ENCODE measurements around the gene EXD3. TPM values are rescaled to one million over a fixed set of nuclear protein-coding genes. Genes with fewer than 3 reads are reported as not detected.
"Not testable (repeated sequence)": the region's sequence is repeated elsewhere in the genome, so short reads cannot be mapped to it uniquely, and the experiment has no call there.

EXD3 gene
- total RNA-seq, 1 donor from 2014 or later, result 8.1 TPM

GRCh38 chr9:137458194-137459151 is 35.5 kb upstream of the EXD3 start:
- ATAC-seq, result no peak

- no peak for ATAC-seq
Observed at GRCh38 chr9:137457406-137458193, 34.6 kb upstream of the EXD3 start.

- no peak for ATAC-seq
Observed at GRCh38 chr9:137456864-137457405, 34.0 kb upstream of the EXD3 start.

- no peak for ATAC-seq
Observed at GRCh38 chr9:137456061-137456863, 33.3 kb upstream of the EXD3 start.

- no peak for ATAC-seq
Observed at GRCh38 chr9:137455359-137455991, 32.5 kb upstream of the EXD3 start.

GRCh38 chr9:137454597-137455358 is 31.8 kb upstream of the EXD3 start:
- peak; percentile 17 for ATAC-seq

- peak; percentile 26 for ATAC-seq
Observed at GRCh38 chr9:137454145-137454596, 31.2 kb upstream of the EXD3 start.

GRCh38 chr9:137453643-137454081 is 30.7 kb upstream of the EXD3 start:
- ATAC-seq, result peak; percentile 73

- peak; percentile 2 for ATAC-seq
Observed at GRCh38 chr9:137452761-137453642, 30.0 kb upstream of the EXD3 start.

- ATAC-seq, result no peak
Observed at GRCh38 chr9:137452006-137452760, 29.2 kb upstream of the EXD3 start.

- not testable (repeated sequence) for ATAC-seq
Observed at GRCh38 chr9:137451264-137452005, 28.5 kb upstream of the EXD3 start.

- not testable (repeated sequence) for ATAC-seq
Observed at GRCh38 chr9:137450539-137451222, 27.7 kb upstream of the EXD3 start.

- no peak for ATAC-seq
Observed at GRCh38 chr9:137449931-137450538, 27.1 kb upstream of the EXD3 start.

GRCh38 chr9:137449081-137449844 is 26.3 kb upstream of the EXD3 start:
- no peak for ATAC-seq

GRCh38 chr9:137448602-137448962 is 25.6 kb upstream of the EXD3 start:
- ATAC-seq, result no peak

All from esophagus mucosa (tissue), 1 donor.